Right ventricle myocardium superior (tissue), 1 donor: Measurements from ENCODE around the gene ARHGEF26. TPM values are rescaled to one million over a fixed set of nuclear protein-coding genes. Genes with fewer than 3 reads are reported as not detected.

Source experiments
- ATAC-seq: fragments of 200-7000 bp; cut with Tn5 transposase; one replicate; pipeline ENCODE4 v1.9.1; 2020; ENCODE audit warnings: mild to moderate bottlenecking; ENCODE audit not compliant: poor library complexity
- DNase-seq: peaks from one replicate; pipeline ENCODE4 v3.0.0-alpha.2; 2020
- intact Hi-C: fragments of 100-400 bp; cut with DNase I; formaldehyde crosslinking; loops from one replicate; pipeline ENCODE4 v1.11.2; 2022
- total RNA-seq: library from RNA; stranded (reverse); fragmentation: NEBNext Ultra II Directional; extraction: Animal tissue kit (Norgen Biotek cat#: 25700); gene quantifications from one replicate; pipeline ENCODE4 v1.2.1, GENCODE V29; 2021
- donor health status: DM: no; HTN: yes; CAD: no; lungs with severe emphysema.

ARHGEF26 gene
- total RNA-seq, 1 donor from 2014 or later, result 0.97 TPM

- intact Hi-C loops, result no loop called here
- DNase-seq (no peak), ATAC-seq (no peak)
These were observed 8.9 kb upstream of the ARHGEF26 start for GRCh38 chr3:154112146-154112852.

- ATAC-seq, result no peak
- DNase-seq, result no peak
- intact Hi-C loops, result no loop called here
These were observed 7.6 kb upstream of the ARHGEF26 start for GRCh38 chr3:154113609-154114008.

GRCh38 chr3:154115332-154115731, 5.9 kb upstream of the ARHGEF26 start:
- intact Hi-C loops, result no loop called here
- DNase-seq (no peak), ATAC-seq (no peak)

- intact Hi-C loops, result no loop called here
- ATAC-seq (no peak), DNase-seq (no peak)
These were observed 1.2 kb upstream of the ARHGEF26 start for GRCh38 chr3:154119951-154120350.

- DNase-seq (peak; percentile 50), ATAC-seq (peak; percentile 68)
- intact Hi-C loops, result no loop called here
These were observed 736 bp downstream of the ARHGEF26 start for GRCh38 chr3:154121701-154122551.

GRCh38 chr3:154122552-154122911, 1.3 kb downstream of the ARHGEF26 start:
- ATAC-seq (no peak), DNase-seq (no peak)
- intact Hi-C loops, result no loop called here

GRCh38 chr3:154122912-154123559, 1.8 kb downstream of the ARHGEF26 start:
- ATAC-seq (peak; percentile 18), DNase-seq (no peak)
- intact Hi-C loops, result no loop called here

GRCh38 chr3:154123906-154124305, 2.7 kb downstream of the ARHGEF26 start:
- intact Hi-C loops, result no loop called here
- DNase-seq (no peak), ATAC-seq (no peak)

GRCh38 chr3:154125378-154126030, 4.3 kb downstream of the ARHGEF26 start:
- no peak for ATAC-seq
- intact Hi-C loops, result no loop called here

GRCh38 chr3:154126651-154127050, 5.5 kb downstream of the ARHGEF26 start:
- DNase-seq (no peak), ATAC-seq (no peak)
- intact Hi-C loops, result no loop called here

More at GRCh38 chr3:154125378-154126030, 4.3 kb downstream of the ARHGEF26 start:
- no peak for DNase-seq

- DNase-seq, result no peak
- ATAC-seq, result no peak
- intact Hi-C loops, result no loop called here
These were observed 8.4 kb downstream of the ARHGEF26 start for GRCh38 chr3:154129625-154130024.

GRCh38 chr3:154130540-154130939, 9.3 kb downstream of the ARHGEF26 start:
- intact Hi-C loops, result no loop called here
- ATAC-seq (no peak), DNase-seq (no peak)

GRCh38 chr3:154131830-154132229, 10.6 kb downstream of the ARHGEF26 start:
- DNase-seq (no peak), ATAC-seq (no peak)

GRCh38 chr3:154132777-154133375, 11.7 kb downstream of the ARHGEF26 start:
- DNase-seq (no peak), ATAC-seq (no peak)
- intact Hi-C loops, result no loop called here

More at GRCh38 chr3:154131830-154132229, 10.6 kb downstream of the ARHGEF26 start:
- intact Hi-C loops, result no loop called here

GRCh38 chr3:154135511-154136173, 14.5 kb downstream of the ARHGEF26 start:
- DNase-seq (no peak), ATAC-seq (no peak)
- intact Hi-C loops, result no loop called here

GRCh38 chr3:154137036-154137435, 15.8 kb downstream of the ARHGEF26 start:
- ATAC-seq (no peak), DNase-seq (no peak)
- intact Hi-C loops, result no loop called here

- DNase-seq (no peak), ATAC-seq (no peak)
- intact Hi-C loops, result no loop called here
These were observed 18.8 kb downstream of the ARHGEF26 start for GRCh38 chr3:154139996-154140436.

- no peak for ATAC-seq
- intact Hi-C loops, result no loop called here
- no peak for DNase-seq
These were observed 21.4 kb downstream of the ARHGEF26 start for GRCh38 chr3:154142608-154143007.
